GM12878 (cell line): Measurements from ENCODE around the gene UBAC2. TPM values are rescaled to one million over a fixed set of nuclear protein-coding genes. Genes with fewer than 3 reads are reported as not detected.

Experiments
- ATAC-seq: fragments of 200-7000 bp; cut with Tn5 transposase; 3 replicates; pipeline ENCODE4 v1.9.1; 2020; ENCODE audit warnings: mild to moderate bottlenecking, moderate library complexity
- BruUV-seq: library from RNA; stranded (reverse); fragments of 400-500 nt; replicated peaks from 2 replicates; lab custom pipeline; 2021; lab: Mats Ljungman, UMichigan
- CTCF ChIA-PET: fragments of 300-600 bp; sonication (Branson Sonifier 250); formaldehyde crosslinking; extraction: SDS; loops from one replicate; lab custom pipeline; 2021; ENCODE audit warnings: inconsistent platforms; lab: Yijun Ruan, JAX
- POLR2A ChIA-PET: fragments of 350-600 bp; formaldehyde crosslinking; extraction: SDS; loops from one replicate; lab custom pipeline; 2021; ENCODE audit warnings: inconsistent platforms; lab: Charles Lee
- RAD21 ChIA-PET: fragments of 300-600 bp; sonication (Branson Sonifier 250); formaldehyde crosslinking; loops from one replicate; lab custom pipeline; 2023; ENCODE audit warnings: antibody characterized with exemption; ENCODE audit not compliant: unreplicated experiment; lab: Charles Lee
- SMC1A ChIA-PET: fragments of 300-600 bp; sonication (Branson Sonifier 250); formaldehyde crosslinking; loops from one replicate; lab custom pipeline; 2023; ENCODE audit not compliant: unreplicated experiment, uncharacterized antibody; lab: Charles Lee
- DNase-seq: peaks from one replicate; pipeline ENCODE4 v3.0.0-alpha.2; 2011; ENCODE audit warnings: low read depth, low spot score
- FAIRE-seq: peaks from 3 replicates; lab custom pipeline; 2011; peaks lifted over from hg19 to GRCh38; lab: Jason Lieb, UNC
- H2AFZ ChIP-seq: 2 replicates; pipeline ENCODE4 v1.6.0; 2011; ENCODE audit warnings: low read depth, low read length, control low read depth; ENCODE audit not compliant: control insufficient read depth
- H3K27ac ChIP-seq: 2 replicates; pipeline ENCODE4 v1.5.1; 2011; ENCODE audit warnings: control low read depth; ENCODE audit not compliant: control insufficient read depth, insufficient read depth
- H3K27me3 ChIP-seq, 2 experiments: replicated peaks in 1 of 2; 2 replicates each; pipeline versions ENCODE4 v1.6.0 to v1.6.1; 2011; ENCODE audit warnings: low read length in 1 of 2; ENCODE audit not compliant: control insufficient read depth in 2 of 2, insufficient read depth in 2 of 2
- H3K36me3 ChIP-seq, 2 experiments: 2 replicates each; pipeline ENCODE4 v1.5.1; 2011; ENCODE audit warnings: low read length in 1 of 2; ENCODE audit not compliant: control insufficient read depth in 2 of 2, insufficient read depth in 2 of 2
- H3K4me1 ChIP-seq: 2 replicates; pipeline ENCODE4 v1.6.1; 2011; ENCODE audit warnings: mild to moderate bottlenecking, low read length, moderate library complexity, mixed read lengths; ENCODE audit not compliant: control insufficient read depth, insufficient read depth
- H3K4me2 ChIP-seq: 2 replicates; pipeline ENCODE4 v1.6.0; 2011; ENCODE audit warnings: control low read depth; ENCODE audit not compliant: control insufficient read depth, insufficient read depth
- H3K4me3 ChIP-seq: fragments of 200-600 bp; sonication (generic); 2 replicates; pipeline ENCODE4 v1.5.1; 2016
- H3K79me2 ChIP-seq: 2 replicates; pipeline ENCODE4 v1.6.0; 2011; ENCODE audit warnings: low read length; ENCODE audit not compliant: control insufficient read depth, insufficient read depth
- H3K9ac ChIP-seq: 2 replicates; pipeline ENCODE4 v1.8.0; 2011; ENCODE audit warnings: low read length, control low read depth, mixed read lengths; ENCODE audit not compliant: control insufficient read depth, insufficient read depth
- H3K9me3 ChIP-seq: replicated peaks from 3 replicates; pipeline ENCODE4 v1.5.1; 2011; ENCODE audit warnings: mild to moderate bottlenecking, low read length; ENCODE audit not compliant: control insufficient read depth, insufficient read depth
- H4K20me1 ChIP-seq: 2 replicates; pipeline ENCODE4 v1.6.0; 2011; ENCODE audit not compliant: control insufficient read depth, insufficient read depth
- ATF7 ChIP-seq: fragments of 450-650 bp; IDR thresholded peaks from 2 replicates; pipeline ENCODE4 v1.6.1; 2016; ENCODE audit warnings: low read depth, mild to moderate bottlenecking
- CEBPB ChIP-seq, 2 experiments: fragments of 150-350 bp in 1 of 2; IDR thresholded peaks; 2 replicates each; pipeline ENCODE4 v1.6.1; 2012 to 2014; ENCODE audit warnings: low read depth in 2 of 2, low read length in 2 of 2, borderline replicate concordance in 1 of 2, inconsistent platforms in 1 of 2
- CUX1 ChIP-seq: IDR thresholded peaks from 2 replicates; pipeline ENCODE4 v1.6.1; 2012; ENCODE audit warnings: improper control_type of control experiment, low read depth, low read length; ENCODE audit not compliant: insufficient replicate concordance
- MYB ChIP-seq: fragments of 150-350 bp; IDR thresholded peaks from 2 replicates; pipeline ENCODE4 v1.6.1; 2014; ENCODE audit warnings: mild to moderate bottlenecking, low read depth, low read length, borderline replicate concordance
- SP1 ChIP-seq: IDR thresholded peaks from one replicate; pipeline ENCODE4 v1.6.1; 2011; ENCODE audit warnings: low read depth, low read length
- ZNF687 ChIP-seq: fragments of 450-650 bp; IDR thresholded peaks from 2 replicates; pipeline ENCODE4 v1.6.1; 2017; ENCODE audit warnings: mild to moderate bottlenecking, moderate library complexity
- WGBS: methylation state at CpG from one replicate; pipeline ENCODE4 v1.1.6; 2016; ENCODE audit warnings: low lambda C conversion rate; ENCODE audit not compliant: insufficient replicate concordance, insufficient coverage; ENCODE audit errors: missing lambda C conversion rate; 5-methylcytosine and 5-hydroxymethylcytosine counted together
- in situ Hi-C: fragments of 300-500 bp; cut with MboI; formaldehyde crosslinking; loops from 9 replicates; pipeline ENCODE4 v1.14.3; 2018; ENCODE audit warnings: mixed read lengths
- intact Hi-C: fragments of 100-400 bp; cut with micrococcal nuclease; formaldehyde crosslinking; loops from one replicate; pipeline ENCODE4 v1.14.2; 2022; ENCODE audit not compliant: unreplicated experiment
- polyA plus RNA-seq, 11 experiments: library from polyadenylated mRNA; depleted of rRNA in 4 of 11; unstranded in 6 of 11; stranded (reverse) in 5 of 11; fragments of >200 nt; fragmentation: Nextera tagmentation in 4 of 11; fragmentation: Illumina TruSeq in 1 of 11; extraction: Ambion mirVana in 4 of 11; extraction: Trizol in 1 of 11; gene quantifications; 1 replicate in 1 of 11; 2 replicates in 10 of 11; pipeline versions ENCODE4 v1.2.1 to v1.2.3, GENCODE V29; 2011 to 2016; ENCODE audit warnings: inconsistent platforms in 2 of 11, missing spikeins in 2 of 11, low read depth in 1 of 11
- total RNA-seq, 4 experiments: library from RNA; depleted of rRNA in 3 of 4; stranded (reverse); fragments of >200 nt in 3 of 4; fragmentation: Illumina TruSeq in 1 of 4; extraction: Trizol in 1 of 4; gene quantifications; 2 replicates each; pipeline versions ENCODE4 v1.2.1 to v1.2.3, GENCODE V29; 2013 to 2021

UBAC2 gene
- total and polyA plus RNA-seq, 10 of the 15 experiments (the other 5 are each of a cell fraction or from before 2014, with no cell fraction given) = 3.0 to 54.6 (median 17.4) TPM

GRCh38 chr13:99182439-99182838, 18.2 kb upstream of the UBAC2 start:
- RAD21 ChIA-PET = interaction anchor here (2.1 to 16.5 kb wide), 2 partner anchors 74 to 86 kb away, joined by 4 to 338 read pairs; no protein-coding TSS in a partner anchor
- H3K4me3 ChIP-seq = no peak overlapping the region
- H3K27me3 ChIP-seq = no peaks in the 10 kb centered on the region
- POLR2A ChIA-PET = no interaction called here
- intact Hi-C loops = no loop called here
- H3K36me3 ChIP-seq = no peaks in the 10 kb centered on the region
- no peak overlapping the region for H3K9ac ChIP-seq
- FAIRE-seq (no peak), ATAC-seq (no peak), DNase-seq (no peak)
- no peaks in the 10 kb centered on the region; the same call in 1 of the 2 replicates for H3K4me1 ChIP-seq
- no peaks in the 10 kb centered on the region for H4K20me1 ChIP-seq
- no peak for TF ChIP-seq CEBPB (IDR thresholded peaks at IDR 0.05; ENCODE audit: borderline replicate concordance in 1 of 2, low read depth in 2 of 2, low read length in 2 of 2)
- WGBS = 38% methylated on average over 1 of the region's 1 CpG
- H2AFZ ChIP-seq = no peak overlapping the region
- H3K79me2 ChIP-seq = no peaks in the 10 kb centered on the region
- BruUV-seq = no TSS peak
- CTCF ChIA-PET = interaction anchor here (1.0 to 16.7 kb wide), 3 partner anchors 84 to 254 kb away, joined by 4 to 470 read pairs (median 5); no protein-coding TSS in a partner anchor
- in situ Hi-C loops = no loop called here
- H3K27ac ChIP-seq = no peak overlapping the region
- SMC1A ChIA-PET = interaction anchor here (0.9 to 15.8 kb wide), 3 partner anchors 76 to 102 kb away, joined by 3 to 269 read pairs (median 3); partner anchors contain the start of gene GPR18
- H3K9me3 ChIP-seq = no peaks in the 10 kb centered on the region; the same call in 2 of the 3 replicates
- no peak overlapping the region for H3K4me2 ChIP-seq

- Histone ChIP-seq H3K27ac (no peak overlapping the region), H3K79me2 (no peaks in the 10 kb centered on the region), H3K4me2 (no peak overlapping the region), H3K4me1 (no peaks in the 10 kb centered on the region), H3K36me3 (no peaks in the 10 kb centered on the region), H3K4me3 (no peak overlapping the region), H3K27me3 (no peaks in the 10 kb centered on the region; a peak in 1 of 4 replicates), H3K9me3 (no peaks in the 10 kb centered on the region; the same call in 2 of the 3 replicates), H3K9ac (no peak overlapping the region), H4K20me1 (no peaks in the 10 kb centered on the region), H2AFZ (no peak overlapping the region)
- SMC1A ChIA-PET = interaction anchor here (0.8 to 2.4 kb wide), 9 partner anchors 9 to 1283 kb away, joined by 3 to 20 read pairs (median 4); partner anchors contain the start of gene UBAC2
- FAIRE-seq (no peak), ATAC-seq (no peak), DNase-seq (no peak)
- CTCF ChIA-PET = interaction anchor here (0.9 to 16.7 kb wide), 6 partner anchors 9 to 81 kb away, joined by 3 to 470 read pairs (median 4); no protein-coding TSS in a partner anchor
- in situ Hi-C loops = no loop called here
- intact Hi-C loops = no loop called here
- POLR2A ChIA-PET = interaction anchor here (0.6 kb wide), 1 partner anchor 27 kb away, joined by 3 read pairs; no protein-coding TSS in a partner anchor
- BruUV-seq = no TSS peak
- WGBS = 60% methylated on average over 8 of the region's 8 CpGs
- RAD21 ChIA-PET = interaction anchor here (1.2 to 16.5 kb wide), 2 partner anchors 14 to 82 kb away, joined by 3 to 338 read pairs; no protein-coding TSS in a partner anchor
- TF ChIP-seq ATF7 = no peak
- TF ChIP-seq SP1 = no peak
- TF ChIP-seq MYB = no peak
- TF ChIP-seq ZNF687 = no peak
- TF ChIP-seq CUX1 = no peak
Observed at GRCh38 chr13:99185606-99186005, 15.0 kb upstream of the UBAC2 start.
